Measurements from ENCODE around the gene TNFAIP2. TPM values are rescaled to one million over a fixed set of nuclear protein-coding genes. Genes with fewer than 3 reads are reported as not detected.

TNFAIP2 gene
- total RNA-seq, 1 experiment from 2014 or later, result 366 TPM

DNA sequence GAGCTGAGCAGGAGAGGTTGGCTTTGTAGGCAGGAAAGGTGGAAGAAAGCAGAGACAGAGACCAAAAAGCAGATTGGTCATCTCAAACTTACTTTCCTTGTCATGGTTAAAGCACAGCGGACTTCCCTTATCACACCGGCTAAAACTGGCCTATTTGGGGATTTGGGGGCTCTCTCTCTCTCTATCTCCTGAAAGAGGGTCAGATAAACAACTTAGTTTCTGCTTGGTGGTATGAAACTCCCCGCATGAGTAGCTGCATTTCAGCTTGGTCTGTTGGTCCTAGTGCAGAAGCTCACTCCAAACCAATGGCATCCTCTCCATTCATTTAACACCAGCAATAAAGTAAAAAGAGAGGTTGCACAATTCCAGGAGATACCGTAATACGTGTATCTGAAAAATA, 57.1 kb downstream of the TNFAIP2 start:
- H3K9me2 ChIP-seq (ENCODE audit: insufficient read depth), result no peaks in the 10 kb centered on the region
- peaks cover 20% of the 10 kb centered on the region for H3K4me1 ChIP-seq (replicated peaks; ENCODE audit: insufficient read depth)
- H2AFZ ChIP-seq, result no peak overlapping the region
- no peaks in the 10 kb centered on the region for H3K36me3 ChIP-seq (ENCODE audit: low read depth)
- no peak overlapping the region for H3K4me2 ChIP-seq
- no peak overlapping the region for H3K27ac ChIP-seq
- no peak overlapping the region for H3K4me3 ChIP-seq
- H3F3A ChIP-seq (ENCODE audit: insufficient read depth, low read depth), result peaks cover 14% of the 10 kb centered on the region
- intact Hi-C loops (cut with micrococcal nuclease; ENCODE audit: unreplicated experiment), result no loop called here
- H3K9me3 ChIP-seq (ENCODE audit: insufficient read depth, low read depth), result peaks cover 4% of the 10 kb centered on the region; the same call in 1 of the 2 replicates
- no peaks in the 10 kb centered on the region for H4K20me1 ChIP-seq (ENCODE audit: insufficient read depth)
- DNase-seq, result no peak
- no peak for TF ChIP-seq EZH2 (IDR thresholded peaks at IDR 0.05; ENCODE audit: low read depth)
- TF ChIP-seq, protein P1, sequence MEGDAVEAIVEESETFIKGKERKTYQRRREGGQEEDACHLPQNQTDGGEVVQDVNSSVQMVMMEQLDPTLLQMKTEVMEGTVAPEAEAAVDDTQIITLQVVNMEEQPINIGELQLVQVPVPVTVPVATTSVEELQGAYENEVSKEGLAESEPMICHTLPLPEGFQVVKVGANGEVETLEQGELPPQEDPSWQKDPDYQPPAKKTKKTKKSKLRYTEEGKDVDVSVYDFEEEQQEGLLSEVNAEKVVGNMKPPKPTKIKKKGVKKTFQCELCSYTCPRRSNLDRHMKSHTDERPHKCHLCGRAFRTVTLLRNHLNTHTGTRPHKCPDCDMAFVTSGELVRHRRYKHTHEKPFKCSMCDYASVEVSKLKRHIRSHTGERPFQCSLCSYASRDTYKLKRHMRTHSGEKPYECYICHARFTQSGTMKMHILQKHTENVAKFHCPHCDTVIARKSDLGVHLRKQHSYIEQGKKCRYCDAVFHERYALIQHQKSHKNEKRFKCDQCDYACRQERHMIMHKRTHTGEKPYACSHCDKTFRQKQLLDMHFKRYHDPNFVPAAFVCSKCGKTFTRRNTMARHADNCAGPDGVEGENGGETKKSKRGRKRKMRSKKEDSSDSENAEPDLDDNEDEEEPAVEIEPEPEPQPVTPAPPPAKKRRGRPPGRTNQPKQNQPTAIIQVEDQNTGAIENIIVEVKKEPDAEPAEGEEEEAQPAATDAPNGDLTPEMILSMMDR (conservative IDR thresholded peaks at IDR 0.05), result no peak
- POLR2A ChIA-PET (ENCODE audit: unreplicated experiment), result interaction anchor here (0.6 kb wide), 1 partner anchor 10 kb away, joined by 3 read pairs; no protein-coding TSS in a partner anchor
- no peaks in the 10 kb centered on the region for H3K27me3 ChIP-seq (ENCODE audit: insufficient read depth, low read depth)
- CTCF ChIA-PET, result no interaction called here
- BruUV-seq (replicated peaks), result no TSS peak
- no peaks in the 10 kb centered on the region for H3K79me2 ChIP-seq (ENCODE audit: low read depth)

DNA sequence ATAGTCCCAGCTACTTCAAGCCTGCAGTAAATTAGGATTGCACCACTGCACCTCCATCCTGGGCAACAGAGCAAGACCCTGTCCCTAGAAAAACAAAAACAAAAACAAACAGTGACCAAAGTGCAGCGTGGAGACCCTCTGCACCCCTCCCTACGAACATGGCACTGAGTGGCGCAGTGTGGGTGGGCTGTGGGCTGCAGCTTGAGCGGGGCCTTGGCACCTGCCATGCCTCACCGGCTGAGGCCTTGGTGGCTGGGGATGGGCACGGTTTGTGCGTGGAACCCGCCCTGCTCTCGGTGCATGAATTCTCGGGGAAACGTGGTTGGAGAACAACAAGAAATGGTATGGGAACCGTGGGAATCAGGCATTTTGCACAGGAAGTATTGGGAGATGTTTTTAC, 60.8 kb downstream of the TNFAIP2 start:
- H3K79me2 ChIP-seq (ENCODE audit: low read depth), result no peaks in the 10 kb centered on the region
- TF ChIP-seq, protein P1 (conservative IDR thresholded peaks at IDR 0.05), result no peak
- no peak for TF ChIP-seq EZH2 (IDR thresholded peaks at IDR 0.05; ENCODE audit: low read depth)
- no TSS peak for BruUV-seq (replicated peaks)
- ChIA-PET POLR2A (ENCODE audit: unreplicated experiment) (interaction anchor here (0.5 to 0.6 kb wide), 2 partner anchors 29 to 1424 kb away, joined by 3 to 13 read pairs; no protein-coding TSS in a partner anchor), CTCF (interaction anchor here (0.9 to 1.6 kb wide), 4 partner anchors 23 to 112 kb away, joined by 3 to 5 read pairs (median 4); no protein-coding TSS in a partner anchor)
- peaks cover 47% of the 10 kb centered on the region for H3F3A ChIP-seq (ENCODE audit: insufficient read depth, low read depth)
- intact Hi-C loops (cut with micrococcal nuclease; ENCODE audit: unreplicated experiment), result loop anchor here (2.0 kb wide), 1 partner anchor 47 kb away; no protein-coding TSS in a partner anchor
- no peak overlapping the region for H3K4me3 ChIP-seq
- H3K4me2 ChIP-seq, result no peak overlapping the region
- H2AFZ ChIP-seq, result no peak overlapping the region
- no peaks in the 10 kb centered on the region for H3K9me3 ChIP-seq (ENCODE audit: insufficient read depth, low read depth)
- no peak for DNase-seq
- H3K9me2 ChIP-seq (ENCODE audit: insufficient read depth), result no peaks in the 10 kb centered on the region
- H3K27ac ChIP-seq, result no peak overlapping the region
- H3K36me3 ChIP-seq (ENCODE audit: low read depth), result no peaks in the 10 kb centered on the region
- peaks cover 37% of the 10 kb centered on the region for H3K4me1 ChIP-seq (replicated peaks; ENCODE audit: insufficient read depth)
- no peaks in the 10 kb centered on the region for H3K27me3 ChIP-seq (ENCODE audit: insufficient read depth, low read depth)
- H4K20me1 ChIP-seq (ENCODE audit: insufficient read depth), result no peaks in the 10 kb centered on the region

DNA sequence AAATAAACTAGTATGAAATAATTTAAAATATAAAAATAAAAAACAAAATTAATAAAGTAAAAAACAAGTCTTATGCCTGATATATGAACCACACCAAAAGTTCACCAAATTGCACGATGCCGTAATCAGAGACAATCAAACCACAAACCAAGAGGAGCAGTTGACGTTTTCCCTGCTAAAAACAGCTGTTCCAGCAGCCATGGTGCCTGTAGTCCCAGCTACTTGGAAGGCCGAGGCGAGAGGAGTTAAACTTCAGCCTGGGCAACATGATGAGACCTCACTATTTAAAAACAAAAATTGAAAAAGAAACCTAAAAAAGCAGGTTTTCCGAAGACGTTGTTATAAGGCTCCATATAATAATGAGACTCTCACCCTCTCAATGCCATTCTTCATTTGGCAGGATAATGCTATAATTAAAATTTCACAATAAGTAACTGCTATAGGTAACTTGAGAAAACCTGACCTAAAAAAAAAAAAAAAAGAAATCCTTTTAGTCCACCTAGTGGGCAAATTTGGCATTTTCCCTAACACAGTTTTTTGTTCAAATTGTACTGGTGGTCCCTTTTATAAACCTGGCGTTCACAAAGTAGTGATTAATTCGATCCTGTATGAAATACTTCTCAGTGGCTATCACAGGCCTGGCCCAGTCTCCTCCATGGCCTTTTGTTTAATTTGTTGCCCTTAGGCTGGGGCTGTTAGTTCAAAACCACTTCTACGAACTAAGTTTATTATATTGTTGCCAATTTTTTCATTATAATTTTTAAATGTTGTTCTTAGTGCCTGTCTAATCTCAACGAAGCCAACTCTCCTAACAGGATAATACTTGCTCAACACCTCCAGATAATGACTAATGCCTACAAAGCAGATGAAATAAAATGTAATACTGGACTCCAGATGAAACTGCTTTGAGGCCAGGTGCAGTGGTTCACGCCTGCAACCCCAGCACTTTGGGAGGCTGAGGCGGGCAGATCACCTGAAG, 62.1 kb downstream of the TNFAIP2 start:
- H3K4me2 ChIP-seq, result peak overlapping the region; percentile 64
- POLR2A ChIA-PET (ENCODE audit: unreplicated experiment), result interaction anchor here (0.6 to 0.7 kb wide), 3 partner anchors 25 to 61 kb away, joined by 3 to 7 read pairs (median 5); no protein-coding TSS in a partner anchor
- DNase-seq, result peak; percentile 49 to 96

More for the DNA sequence above, 62.1 kb downstream of the TNFAIP2 start:
- Histone ChIP-seq H4K20me1 (ENCODE audit: insufficient read depth) (no peaks in the 10 kb centered on the region), H3K9me3 (ENCODE audit: insufficient read depth, low read depth) (no peaks in the 10 kb centered on the region), H3K4me1 (replicated peaks; ENCODE audit: insufficient read depth) (peaks cover 37% of the 10 kb centered on the region), H3K79me2 (ENCODE audit: low read depth) (no peaks in the 10 kb centered on the region), H3K36me3 (ENCODE audit: low read depth) (no peaks in the 10 kb centered on the region), H2AFZ (peak overlapping the region; percentile 50), H3K27me3 (ENCODE audit: insufficient read depth, low read depth) (no peaks in the 10 kb centered on the region), H3F3A (ENCODE audit: insufficient read depth, low read depth) (peaks cover 47% of the 10 kb centered on the region), H3K9me2 (ENCODE audit: insufficient read depth) (no peaks in the 10 kb centered on the region), H3K4me3 (peak overlapping the region; percentile 14; the same call in 1 of the 2 replicates), H3K27ac (peak overlapping the region; percentile 92)
- BruUV-seq (replicated peaks), result no TSS peak
- intact Hi-C loops (cut with micrococcal nuclease; ENCODE audit: unreplicated experiment), result loop anchor here (1.0 to 2.0 kb wide), 8 partner anchors 24 to 107 kb away; no protein-coding TSS in a partner anchor
- CTCF ChIA-PET, result interaction anchor here (0.6 to 1.4 kb wide), 4 partner anchors 24 to 99 kb away, joined by 3 to 5 read pairs (median 4); no protein-coding TSS in a partner anchor
- TF ChIP-seq, protein P1 (conservative IDR thresholded peaks at IDR 0.05), result peak; percentile 100
- no peak for TF ChIP-seq EZH2 (IDR thresholded peaks at IDR 0.05; ENCODE audit: low read depth)

Measured in PC-9 (cell line).